Mucosa of rectum (tissue), 2 donors: ENCODE results near the gene ZNF70.

Experiments used
- H3K27ac ChIP-seq, 2 donors: one replicate each; pipeline ENCODE4 v1.7.0; 2013; ENCODE audit warnings: inconsistent platforms in 2 of 2, low read depth in 2 of 2, low read length in 2 of 2
- H3K27me3 ChIP-seq, 2 donors: one replicate each; pipeline ENCODE4 v1.7.0; 2013; ENCODE audit warnings: low read length in 2 of 2; ENCODE audit not compliant: control insufficient read depth in 2 of 2, insufficient read depth in 2 of 2
- H3K36me3 ChIP-seq, 2 donors: one replicate each; pipeline ENCODE4 v1.7.0; 2013; ENCODE audit warnings: low read length in 2 of 2; ENCODE audit not compliant: control insufficient read depth in 2 of 2, insufficient read depth in 2 of 2
- H3K4me1 ChIP-seq, 2 donors: one replicate each; pipeline ENCODE4 v1.7.0; 2013; ENCODE audit warnings: low read length in 2 of 2, mild to moderate bottlenecking in 1 of 2; ENCODE audit not compliant: control insufficient read depth in 2 of 2, insufficient read depth in 2 of 2
- H3K4me3 ChIP-seq, 2 donors: one replicate each; pipeline ENCODE4 v1.7.0; 2013; ENCODE audit warnings: low read length in 2 of 2
- H3K9ac ChIP-seq, 2 donors: one replicate each; pipeline ENCODE4 v1.7.0; 2013; ENCODE audit warnings: low read length in 2 of 2, low read depth in 1 of 2, mild to moderate bottlenecking in 1 of 2
- H3K9me3 ChIP-seq, 2 donors: one replicate each; pipeline ENCODE4 v1.7.0; 2013; ENCODE audit warnings: low read length in 2 of 2; ENCODE audit not compliant: control insufficient read depth in 2 of 2
- donor health status: healthy.
- donor health status: Normal muscosa, but diverticular disease.

Gene ZNF70

DNA sequence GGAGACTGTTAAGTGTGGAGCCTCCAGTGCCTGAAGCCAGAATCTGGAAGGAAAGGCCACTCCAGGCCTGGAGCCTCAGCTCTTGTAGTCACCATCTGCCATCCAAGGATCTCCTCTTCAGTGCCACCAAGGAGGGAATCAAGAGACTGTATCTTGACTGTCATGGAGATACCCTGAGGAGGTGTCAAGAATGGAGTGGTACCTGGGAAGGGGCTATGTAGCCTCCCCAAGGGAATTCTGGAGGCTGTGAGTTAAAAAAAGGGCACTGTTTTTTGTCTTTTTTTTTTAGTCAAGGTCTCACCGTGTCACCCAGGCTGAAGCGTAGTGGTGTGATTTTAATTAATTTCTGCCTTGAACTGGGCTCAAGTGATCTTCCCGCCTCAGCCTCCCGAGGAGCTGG lies 8.7 kb upstream of the ZNF70 start:
- no peak overlapping the region for H3K27ac ChIP-seq
- no peaks in the 10 kb centered on the region for H3K9me3 ChIP-seq
- no peak overlapping the region for H3K9ac ChIP-seq
- H3K27me3 ChIP-seq: no peaks in the 10 kb centered on the region
- H3K36me3 ChIP-seq: peaks cover 0 to 8% of the 10 kb centered on the region in 2 donors
- peaks cover 0 to 2% of the 10 kb centered on the region in 2 donors for H3K4me1 ChIP-seq
- no peak overlapping the region for H3K4me3 ChIP-seq

DNA sequence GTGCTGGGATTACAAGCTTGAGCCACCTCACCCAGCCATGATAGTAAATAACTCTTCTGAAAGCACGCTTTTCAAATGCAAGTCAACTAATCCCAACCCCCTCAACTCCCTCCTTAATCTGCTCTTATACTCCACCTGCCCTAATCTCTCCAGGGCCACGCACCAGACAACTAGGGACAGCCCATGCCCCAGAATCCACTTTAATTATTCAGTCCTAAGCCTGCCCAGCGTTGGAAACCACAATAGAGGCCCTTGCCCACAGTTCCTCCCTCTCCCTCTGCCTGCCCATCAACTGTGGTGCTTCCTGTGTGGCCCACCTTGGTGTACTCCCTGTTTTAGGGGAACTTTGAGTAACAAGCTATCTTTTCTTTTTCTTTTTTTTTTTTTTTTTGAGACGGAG lies 6.0 kb upstream of the ZNF70 start:
- Histone ChIP-seq H3K27me3 (no peaks in the 10 kb centered on the region), H3K27ac (no peak overlapping the region), H3K4me1 (no peaks in the 10 kb centered on the region), H3K4me3 (no peak overlapping the region), H3K9ac (no peak overlapping the region), H3K36me3 (no peaks in the 10 kb centered on the region), H3K9me3 (no peaks in the 10 kb centered on the region)

DNA sequence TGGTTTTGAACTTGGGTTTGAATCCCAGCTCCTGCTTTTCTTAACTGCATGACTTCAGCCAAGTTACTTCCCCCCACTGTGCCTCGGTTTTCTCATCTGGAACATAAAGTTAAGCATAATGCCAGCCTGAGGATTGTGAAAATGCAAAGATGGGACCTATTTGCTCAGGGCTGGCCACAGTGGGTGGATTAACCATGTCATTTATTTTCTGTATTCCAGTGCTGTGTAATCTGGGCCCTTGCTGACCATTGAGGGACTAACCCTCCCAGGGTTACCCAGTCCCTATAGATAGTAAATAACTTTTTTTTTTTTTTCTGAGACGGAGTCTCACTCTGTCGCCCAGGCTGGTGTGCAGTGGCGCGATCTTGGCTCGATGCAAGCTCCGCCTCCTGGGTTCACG lies 4.8 kb upstream of the ZNF70 start:
- no peaks in the 10 kb centered on the region for H3K36me3 ChIP-seq
- no peak overlapping the region for H3K27ac ChIP-seq
- H3K4me3 ChIP-seq: no peak overlapping the region
- no peaks in the 10 kb centered on the region for H3K27me3 ChIP-seq
- peaks cover 0 to 2% of the 10 kb centered on the region in 2 donors for H3K4me1 ChIP-seq
- no peaks in the 10 kb centered on the region for H3K9me3 ChIP-seq
- H3K9ac ChIP-seq: no peak overlapping the region

DNA sequence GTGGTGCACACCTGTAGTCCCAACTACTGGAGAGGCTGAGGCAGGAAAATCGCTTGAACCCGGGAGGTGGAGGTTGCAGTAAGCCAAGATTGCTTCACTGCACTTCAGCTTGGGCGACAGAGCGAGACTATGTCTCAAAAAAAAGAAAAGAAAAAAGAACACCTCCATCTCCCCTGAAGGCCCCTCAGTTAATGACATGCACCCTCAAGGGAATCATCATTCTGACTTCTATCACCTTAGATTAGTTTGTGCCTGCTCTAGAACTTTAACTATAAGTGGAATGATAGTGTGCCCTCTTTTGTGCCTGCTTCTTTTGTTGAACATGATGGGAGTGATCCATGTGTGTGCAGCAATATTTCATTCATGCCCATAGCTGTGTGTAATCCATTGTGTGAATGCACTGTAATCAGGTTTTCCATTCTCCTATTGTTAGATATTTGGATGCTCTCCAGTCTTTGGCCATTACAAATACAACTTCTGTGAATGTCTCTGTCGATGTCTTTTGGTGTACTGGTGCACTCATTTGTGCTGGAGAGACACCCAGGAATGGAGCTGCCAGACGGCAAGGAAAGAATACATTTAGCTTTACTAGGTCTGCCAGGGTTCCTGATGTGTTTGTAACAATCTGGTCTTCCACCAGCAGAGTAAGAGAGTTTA lies 4.2 kb upstream of the ZNF70 start:
- Histone ChIP-seq H3K27ac (no peak overlapping the region), H3K9ac (no peak overlapping the region), H3K4me1 (peaks cover 1 to 7% of the 10 kb centered on the region in 2 donors), H3K27me3 (no peaks in the 10 kb centered on the region), H3K4me3 (no peak overlapping the region), H3K36me3 (no peaks in the 10 kb centered on the region), H3K9me3 (no peaks in the 10 kb centered on the region)

DNA sequence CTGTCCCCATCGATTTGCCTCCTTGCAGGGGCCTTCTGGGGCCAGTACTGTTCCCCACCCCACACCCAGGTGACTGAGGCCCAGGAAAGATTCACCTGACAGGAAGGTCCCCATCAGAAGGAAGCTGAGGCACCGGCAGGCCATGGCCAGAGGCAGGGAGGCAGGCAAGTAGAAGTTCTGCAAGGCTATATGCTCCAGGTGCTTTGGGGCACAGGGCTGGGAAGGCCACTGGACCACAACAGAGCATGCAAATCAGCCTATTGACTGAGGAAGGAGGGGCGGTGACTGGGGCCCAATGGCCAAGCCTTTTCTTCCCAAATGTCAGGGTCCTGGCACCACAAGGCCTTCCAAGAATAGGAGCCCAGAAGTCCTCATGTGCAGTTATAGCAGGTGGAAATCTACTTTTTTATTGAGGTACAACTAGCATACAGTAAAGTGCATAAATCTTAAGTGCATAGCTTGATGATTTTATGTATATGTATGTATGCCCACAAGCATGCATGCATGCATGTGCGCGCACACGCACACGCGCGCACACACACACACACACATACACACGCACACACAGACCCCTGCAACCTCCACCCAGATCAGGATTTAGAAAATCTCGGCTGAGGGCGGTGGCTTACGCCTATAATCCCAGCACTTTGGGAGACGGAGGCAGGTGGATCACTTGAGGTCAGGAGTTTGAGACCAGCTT lies 3.5 kb upstream of the ZNF70 start, which contains the start of gene VPREB3:
Gene VPREB3 (minus strand): TSS at position 206 of the 700 bp plus-strand sequence. CDS start 62 bp downstream, at position 144.
- Histone ChIP-seq H3K9ac (no peak within 1 kb of the TSS), H3K4me1 (peaks cover 4 to 7% of the 10 kb centered on the region in 2 donors), H3K36me3 (no peaks in the 10 kb centered on the region), H3K27me3 (no peaks in the 10 kb centered on the region), H3K27ac (no peak within 1 kb of the TSS), H3K4me3 (peak within 1 kb of the TSS in 1 of 2 donors; percentile 13), H3K9me3 (no peaks in the 10 kb centered on the region)

DNA sequence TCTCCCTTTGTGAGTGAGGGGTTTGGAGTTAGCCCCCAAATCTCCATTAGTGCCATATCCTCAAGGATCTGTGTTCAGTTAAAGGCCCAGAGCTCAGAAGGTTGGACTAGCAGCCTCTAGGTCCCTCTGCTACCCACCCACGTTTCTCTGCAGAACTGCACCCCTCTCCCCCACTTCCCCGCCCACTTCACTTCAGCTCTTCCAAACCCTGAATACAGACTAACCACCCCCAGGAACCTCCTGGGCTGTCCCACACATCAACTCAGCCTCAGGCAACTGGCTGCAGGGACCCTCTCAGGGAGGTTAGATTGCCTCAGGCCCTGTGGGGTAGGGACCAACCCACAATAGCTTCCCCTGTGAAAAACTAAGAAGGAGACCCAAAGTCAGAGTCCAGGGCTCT lies 2.5 kb upstream of the ZNF70 start:
- Histone ChIP-seq H3K4me1 (peaks cover 4 to 7% of the 10 kb centered on the region in 2 donors), H3K36me3 (no peaks in the 10 kb centered on the region), H3K27ac (no peak overlapping the region), H3K9ac (no peak overlapping the region), H3K9me3 (no peaks in the 10 kb centered on the region), H3K4me3 (peak overlapping the region in 1 of 2 donors; percentile 13), H3K27me3 (no peaks in the 10 kb centered on the region)

DNA sequence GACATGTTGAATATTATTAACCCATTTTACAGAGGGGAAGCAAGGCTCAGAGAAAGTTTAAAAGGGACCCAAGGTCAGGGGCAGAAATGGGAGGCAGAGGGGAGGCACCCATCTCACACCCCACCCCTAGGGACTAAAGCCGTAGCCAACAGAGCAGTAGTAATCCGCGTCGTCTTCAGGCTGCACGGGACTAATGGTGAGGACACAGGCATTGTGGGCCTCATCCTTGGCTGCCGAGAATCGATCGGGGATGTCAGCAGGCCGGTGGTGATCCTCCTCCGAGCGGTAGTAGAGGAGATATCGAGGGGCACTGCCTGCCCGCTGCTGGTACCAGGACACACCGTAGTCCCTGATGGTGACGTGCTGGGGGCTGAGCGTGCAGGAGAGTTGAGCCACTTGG lies 1.8 kb upstream of the ZNF70 start:
- H3K27ac ChIP-seq: no peak overlapping the region
- no peak overlapping the region for H3K9ac ChIP-seq
- peaks cover 4 to 7% of the 10 kb centered on the region in 2 donors for H3K4me1 ChIP-seq
- peak overlapping the region in 1 of 2 donors; percentile 13 for H3K4me3 ChIP-seq
- H3K9me3 ChIP-seq: no peaks in the 10 kb centered on the region
- no peaks in the 10 kb centered on the region for H3K36me3 ChIP-seq
- H3K27me3 ChIP-seq: no peaks in the 10 kb centered on the region

DNA sequence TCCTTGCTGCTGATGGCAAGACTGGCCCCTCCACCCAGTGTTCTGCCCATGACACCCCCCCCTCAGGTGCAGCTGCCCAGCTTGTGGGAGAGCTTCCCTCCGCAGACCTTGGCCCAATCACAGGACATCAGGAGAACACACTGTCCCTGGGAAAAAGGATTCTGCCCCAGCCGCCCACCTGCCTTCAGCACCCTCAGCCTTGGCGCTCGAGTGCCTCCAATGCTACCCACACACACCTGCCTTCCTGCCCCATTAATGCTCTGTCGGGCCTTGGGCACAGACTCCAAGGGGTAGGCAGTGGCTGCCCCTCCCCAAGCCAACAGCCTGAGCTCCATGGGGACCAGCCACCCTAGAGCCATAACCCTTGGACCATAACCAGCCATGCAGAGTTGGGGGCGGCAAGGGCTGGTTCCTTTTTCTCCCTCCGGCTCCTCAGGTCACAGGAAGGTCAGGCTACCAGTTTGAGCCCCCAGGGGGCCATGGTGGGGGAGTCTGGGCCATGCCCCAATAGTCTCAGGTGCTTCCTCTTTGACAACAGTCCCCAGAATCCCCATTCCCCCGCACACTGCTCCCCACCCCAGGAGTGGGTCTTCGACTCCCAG lies 1.3 kb upstream of the ZNF70 start:
- Histone ChIP-seq H3K4me3 (peak overlapping the region; percentile 81 to 89), H3K9me3 (no peaks in the 10 kb centered on the region), H3K27ac (peak overlapping the region in 1 of 2 donors; percentile 88), H3K36me3 (no peaks in the 10 kb centered on the region), H3K9ac (peak overlapping the region in 1 of 2 donors; percentile 95), H3K4me1 (peaks cover 4 to 7% of the 10 kb centered on the region in 2 donors), H3K27me3 (no peaks in the 10 kb centered on the region)

DNA sequence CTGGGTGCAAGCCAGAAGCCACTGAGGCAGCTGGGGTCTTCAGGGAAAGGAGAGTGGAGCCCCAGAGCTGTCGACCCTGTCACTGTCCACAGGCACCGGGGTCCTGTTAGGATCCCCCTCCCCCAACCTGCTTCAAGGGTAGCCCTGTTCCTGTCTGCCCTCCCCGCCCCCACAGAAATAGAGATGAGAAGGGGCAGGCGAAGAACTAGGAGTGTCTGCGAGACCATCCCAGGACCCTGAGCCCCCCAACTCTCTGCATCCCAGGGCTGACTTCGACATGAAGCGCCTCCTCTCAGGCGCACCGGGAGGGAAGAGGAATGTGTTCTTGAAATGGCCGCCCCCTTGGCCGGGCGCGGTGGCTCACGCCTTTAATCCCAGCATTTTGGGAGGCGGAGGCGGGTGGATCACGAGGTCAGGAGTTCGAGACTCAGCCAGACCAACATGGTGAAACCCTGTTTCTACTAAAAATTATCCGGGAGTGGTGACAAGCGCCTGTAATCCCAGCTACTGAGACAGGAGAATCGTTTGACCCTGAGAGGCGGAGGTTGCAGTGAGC lies 607 bp upstream of the ZNF70 start:
- Histone ChIP-seq H3K36me3 (no peaks in the 10 kb centered on the region), H3K9me3 (no peaks in the 10 kb centered on the region), H3K4me1 (peaks cover 4 to 7% of the 10 kb centered on the region in 2 donors), H3K9ac (peak overlapping the region; percentile 72 to 95), H3K4me3 (peak overlapping the region; percentile 81 to 89), H3K27ac (peak overlapping the region; percentile 88 to 97), H3K27me3 (no peaks in the 10 kb centered on the region)

DNA sequence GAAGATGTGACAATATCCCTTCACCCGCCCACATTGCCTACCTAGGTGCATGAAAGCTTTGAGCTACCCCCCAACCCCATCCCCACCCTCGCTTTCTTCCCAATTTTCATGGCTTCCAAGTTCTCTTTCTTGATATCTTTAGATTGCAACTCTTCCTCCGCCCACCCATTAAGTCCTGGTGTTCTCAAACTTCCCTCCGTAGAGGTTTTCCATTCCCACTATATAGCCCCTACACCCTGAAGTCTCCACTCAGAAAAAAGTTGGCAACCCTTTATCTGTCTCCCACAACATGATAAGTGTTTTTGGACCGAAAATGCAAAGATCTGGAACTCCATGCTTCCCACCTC lies 572 bp downstream of the ZNF70 start:
- peaks cover 4 to 7% of the 10 kb centered on the region in 2 donors for H3K4me1 ChIP-seq
- H3K36me3 ChIP-seq: no peaks in the 10 kb centered on the region
- H3K9ac ChIP-seq: peak overlapping the region; percentile 73 to 78
- no peaks in the 10 kb centered on the region for H3K9me3 ChIP-seq
- peak overlapping the region; percentile 69 to 88 for H3K27ac ChIP-seq
- no peaks in the 10 kb centered on the region for H3K27me3 ChIP-seq
- H3K4me3 ChIP-seq: peak overlapping the region; percentile 78 to 89
